Activated naive CD8-positive, alpha-beta T cell treated with anti-CD3 and anti-CD28 coated beads, Interleukin-2, amount 50 U/mL, for 24 hours (primary cell): ENCODE results near the gene UCK2.
"Not testable (repeated sequence)": the region's sequence is repeated elsewhere in the genome, so short reads cannot be mapped to it uniquely, and the experiment has no call there.

ENCODE experiments used
- ATAC-seq: fragments of 150-1000 bp; cut with Tn5 transposase; one replicate; pipeline ENCODE4 v1.10.0; 2021
- DNase-seq: peaks from one replicate; pipeline ENCODE4 v3.0.0; 2021
- H3K27ac Mint-ChIP-seq: one replicate; pipeline ENCODE4 v1.8.0; 2021; ENCODE audit warnings: mild to moderate bottlenecking, mixed read lengths
- H3K27me3 Mint-ChIP-seq: one replicate; pipeline ENCODE4 v1.8.0; 2021; ENCODE audit warnings: mixed read lengths
- H3K36me3 Mint-ChIP-seq: one replicate; pipeline ENCODE4 v1.8.0; 2021; ENCODE audit warnings: low read depth, mixed read lengths
- H3K4me1 Mint-ChIP-seq: one replicate; pipeline ENCODE4 v1.8.0; 2021; ENCODE audit warnings: mixed read lengths
- H3K4me3 Mint-ChIP-seq: one replicate; pipeline ENCODE4 v1.8.0; 2021; ENCODE audit warnings: mild to moderate bottlenecking, moderate library complexity, mixed read lengths
- H3K9me3 Mint-ChIP-seq: one replicate; pipeline ENCODE4 v1.8.0; 2021; ENCODE audit warnings: mixed read lengths

UCK2 gene

GRCh38 chr1:165827268-165828102 is at the start of gene UCK2:
Gene UCK2 (plus strand): TSS chr1:165827614. CDS start chr1:165827834, 220 bp downstream.
- Mint-ChIP-seq H3K9me3 (no peaks in the 10 kb centered on the region), H3K27ac (peak within 1 kb of the TSS; percentile 96), H3K4me1 (peaks cover 22% of the 10 kb centered on the region), H3K36me3 (peaks cover 25% of the 10 kb centered on the region), H3K27me3 (peaks cover 3% of the 10 kb centered on the region), H3K4me3 (peak within 1 kb of the TSS; percentile 96)
- ATAC-seq (peak; percentile 85), DNase-seq (peak; percentile 81)

GRCh38 chr1:165778197-165778596 is 49.2 kb upstream of the UCK2 start:
- not testable (repeated sequence) for H3K27me3 Mint-ChIP-seq, DNase-seq, ATAC-seq, H3K4me1 Mint-ChIP-seq, H3K4me3 Mint-ChIP-seq, H3K36me3 Mint-ChIP-seq, H3K27ac Mint-ChIP-seq, H3K9me3 Mint-ChIP-seq

GRCh38 chr1:165783519-165783918 is 43.9 kb upstream of the UCK2 start:
- not testable (repeated sequence) for ATAC-seq, H3K27ac Mint-ChIP-seq, H3K4me1 Mint-ChIP-seq, H3K36me3 Mint-ChIP-seq, H3K9me3 Mint-ChIP-seq, DNase-seq, H3K27me3 Mint-ChIP-seq, H3K4me3 Mint-ChIP-seq

GRCh38 chr1:165787741-165788140 is 39.7 kb upstream of the UCK2 start:
- Mint-ChIP-seq H3K27ac (no peak overlapping the region), H3K27me3 (peaks cover 5% of the 10 kb centered on the region), H3K4me3 (no peak overlapping the region), H3K9me3 (no peaks in the 10 kb centered on the region), H3K36me3 (no peaks in the 10 kb centered on the region), H3K4me1 (no peaks in the 10 kb centered on the region)
- ATAC-seq = no peak
- no peak for DNase-seq

- H3K36me3 Mint-ChIP-seq = no peaks in the 10 kb centered on the region
- no peak for ATAC-seq
- DNase-seq = no peak
- H3K4me3 Mint-ChIP-seq = no peak overlapping the region
- no peaks in the 10 kb centered on the region for H3K9me3 Mint-ChIP-seq
- peaks cover 10% of the 10 kb centered on the region for H3K27me3 Mint-ChIP-seq
- H3K27ac Mint-ChIP-seq = no peak overlapping the region
- H3K4me1 Mint-ChIP-seq = no peaks in the 10 kb centered on the region
Measured at GRCh38 chr1:165793951-165794350, 33.5 kb upstream of the UCK2 start.

- Mint-ChIP-seq H3K27ac (no peak overlapping the region), H3K9me3 (no peaks in the 10 kb centered on the region), H3K27me3 (peaks cover 8% of the 10 kb centered on the region), H3K4me3 (no peak overlapping the region), H3K4me1 (no peaks in the 10 kb centered on the region), H3K36me3 (no peaks in the 10 kb centered on the region)
- ATAC-seq (no peak), DNase-seq (no peak)
Measured at GRCh38 chr1:165795894-165796293, 31.5 kb upstream of the UCK2 start.

- no peak overlapping the region for H3K27ac Mint-ChIP-seq
- no peaks in the 10 kb centered on the region for H3K27me3 Mint-ChIP-seq
- no peaks in the 10 kb centered on the region for H3K9me3 Mint-ChIP-seq
- ATAC-seq (no peak), DNase-seq (no peak)
- peaks cover 1% of the 10 kb centered on the region for H3K36me3 Mint-ChIP-seq
- no peak overlapping the region for H3K4me3 Mint-ChIP-seq
- no peaks in the 10 kb centered on the region for H3K4me1 Mint-ChIP-seq
Measured at GRCh38 chr1:165799387-165799786, 28.0 kb upstream of the UCK2 start.

- not testable (repeated sequence) for H3K4me1 Mint-ChIP-seq, H3K9me3 Mint-ChIP-seq, H3K4me3 Mint-ChIP-seq, H3K27ac Mint-ChIP-seq, H3K36me3 Mint-ChIP-seq, DNase-seq, H3K27me3 Mint-ChIP-seq, ATAC-seq
Measured at GRCh38 chr1:165804513-165804912, 22.9 kb upstream of the UCK2 start.

GRCh38 chr1:165807613-165808012 is 19.8 kb upstream of the UCK2 start:
- DNase-seq (no peak), ATAC-seq (no peak)
- Mint-ChIP-seq H3K36me3 (peaks cover 1% of the 10 kb centered on the region), H3K27me3 (no peaks in the 10 kb centered on the region), H3K27ac (no peak overlapping the region), H3K9me3 (no peaks in the 10 kb centered on the region), H3K4me1 (no peaks in the 10 kb centered on the region), H3K4me3 (no peak overlapping the region)

- Mint-ChIP-seq H3K9me3 (no peaks in the 10 kb centered on the region), H3K27me3 (peaks cover 3% of the 10 kb centered on the region), H3K36me3 (no peaks in the 10 kb centered on the region), H3K27ac (no peak overlapping the region), H3K4me1 (no peaks in the 10 kb centered on the region), H3K4me3 (no peak overlapping the region)
- DNase-seq (no peak), ATAC-seq (no peak)
Measured at GRCh38 chr1:165815725-165816124, 11.7 kb upstream of the UCK2 start.

GRCh38 chr1:165816157-165816556 is 11.3 kb upstream of the UCK2 start:
- DNase-seq (no peak), ATAC-seq (no peak)
- Mint-ChIP-seq H3K36me3 (no peaks in the 10 kb centered on the region), H3K9me3 (no peaks in the 10 kb centered on the region), H3K4me3 (no peak overlapping the region), H3K27me3 (peaks cover 3% of the 10 kb centered on the region), H3K4me1 (no peaks in the 10 kb centered on the region), H3K27ac (no peak overlapping the region)

- Mint-ChIP-seq H3K27ac (no peak overlapping the region), H3K36me3 (no peaks in the 10 kb centered on the region), H3K4me3 (no peak overlapping the region), H3K4me1 (no peaks in the 10 kb centered on the region), H3K27me3 (peaks cover 3% of the 10 kb centered on the region), H3K9me3 (no peaks in the 10 kb centered on the region)
- no peak for ATAC-seq
- no peak for DNase-seq
Measured at GRCh38 chr1:165816826-165817497, 10.5 kb upstream of the UCK2 start.

- H3K4me3 Mint-ChIP-seq = no peak overlapping the region
- DNase-seq (no peak), ATAC-seq (no peak)
- H3K9me3 Mint-ChIP-seq = no peaks in the 10 kb centered on the region
- H3K27me3 Mint-ChIP-seq = peaks cover 3% of the 10 kb centered on the region
- peaks cover 3% of the 10 kb centered on the region for H3K36me3 Mint-ChIP-seq
- H3K4me1 Mint-ChIP-seq = peaks cover 8% of the 10 kb centered on the region
- H3K27ac Mint-ChIP-seq = no peak overlapping the region
Measured at GRCh38 chr1:165823552-165824268, 3.7 kb upstream of the UCK2 start.

GRCh38 chr1:165824269-165824643 is 3.2 kb upstream of the UCK2 start:
- Mint-ChIP-seq H3K4me3 (no peak overlapping the region), H3K27ac (no peak overlapping the region), H3K36me3 (peaks cover 4% of the 10 kb centered on the region), H3K9me3 (no peaks in the 10 kb centered on the region), H3K4me1 (peaks cover 12% of the 10 kb centered on the region), H3K27me3 (peaks cover 3% of the 10 kb centered on the region)
- DNase-seq (no peak), ATAC-seq (no peak)
